ENCODE data around the gene NUP210L. TPM values are rescaled to one million over a fixed set of nuclear protein-coding genes. Genes with fewer than 3 reads are reported as not detected.
"Not testable (repeated sequence)": the region's sequence is repeated elsewhere in the genome, so short reads cannot be mapped to it uniquely, and the experiment has no call there.

The NUP210L gene
- total RNA-seq, 3 donors from 2014 or later: 0.06 TPM; not detected in 2

- no peak for TF ChIP-seq CTCF (IDR thresholded peaks at IDR 0.05)
- DNase-seq (no peak), ATAC-seq (no peak)
- Histone ChIP-seq H3K9me3 (no peaks in the 10 kb centered on the region), H3K36me3 (ENCODE audit: low read depth) (no peaks in the 10 kb centered on the region), H3K4me3 (no peak overlapping the region), H3K4me1 (ENCODE audit: low read depth) (no peaks in the 10 kb centered on the region)
- intact Hi-C loops (cut with DNase I, micrococcal nuclease): no loop called here
Measured at GRCh38 chr1:154141240-154141639, 13.6 kb downstream of the NUP210L start.

- Histone ChIP-seq H3K4me1 (ENCODE audit: low read depth) (no peaks in the 10 kb centered on the region), H3K9me3 (no peaks in the 10 kb centered on the region), H3K4me3 (no peak overlapping the region), H3K36me3 (ENCODE audit: low read depth) (no peaks in the 10 kb centered on the region)
- intact Hi-C loops (cut with DNase I, micrococcal nuclease): no loop called here
- no peak for TF ChIP-seq CTCF (IDR thresholded peaks at IDR 0.05)
- ATAC-seq (no peak), DNase-seq (no peak)
Measured at GRCh38 chr1:154137888-154138287, 17.0 kb downstream of the NUP210L start.

GRCh38 chr1:154133256-154133655, 21.6 kb downstream of the NUP210L start:
- no peak for TF ChIP-seq CTCF (IDR thresholded peaks at IDR 0.05)
- DNase-seq: no peak
- no peaks in the 10 kb centered on the region for H3K9me3 ChIP-seq
- H3K4me3 ChIP-seq: no peak overlapping the region
- no peak for ATAC-seq
- H3K4me1 ChIP-seq (ENCODE audit: low read depth): no peaks in the 10 kb centered on the region
- no peaks in the 10 kb centered on the region for H3K36me3 ChIP-seq (ENCODE audit: low read depth)
- intact Hi-C loops (cut with DNase I, micrococcal nuclease): no loop called here

GRCh38 chr1:154129391-154129970, 25.4 kb downstream of the NUP210L start:
- no peak for DNase-seq
- intact Hi-C loops (cut with DNase I, micrococcal nuclease): no loop called here
- ATAC-seq: no peak
- H3K4me3 ChIP-seq: no peak overlapping the region
- TF ChIP-seq CTCF (IDR thresholded peaks at IDR 0.05): no peak
- no peaks in the 10 kb centered on the region for H3K9me3 ChIP-seq
- H3K4me1 ChIP-seq (ENCODE audit: low read depth): no peaks in the 10 kb centered on the region
- H3K36me3 ChIP-seq (ENCODE audit: low read depth): no peaks in the 10 kb centered on the region

GRCh38 chr1:154123205-154123604, 31.7 kb downstream of the NUP210L start:
- DNase-seq; ATAC-seq; intact Hi-C loops (cut with DNase I, micrococcal nuclease); H3K9me3 ChIP-seq; H3K36me3 ChIP-seq (ENCODE audit: low read depth); H3K4me1 ChIP-seq (ENCODE audit: low read depth); H3K4me3 ChIP-seq: not testable (repeated sequence)

GRCh38 chr1:154117642-154118041, 37.2 kb downstream of the NUP210L start:
- no peaks in the 10 kb centered on the region for H3K4me1 ChIP-seq (ENCODE audit: low read depth)
- no peak for DNase-seq
- no peak for ATAC-seq
- intact Hi-C loops (cut with DNase I, micrococcal nuclease): no loop called here
- H3K9me3 ChIP-seq: no peaks in the 10 kb centered on the region
- TF ChIP-seq CTCF (IDR thresholded peaks at IDR 0.05): no peak
- no peak overlapping the region for H3K4me3 ChIP-seq
- no peaks in the 10 kb centered on the region for H3K36me3 ChIP-seq (ENCODE audit: low read depth)
